ENCODE results near the gene TGFBR1.

The TGFBR1 gene

DNA sequence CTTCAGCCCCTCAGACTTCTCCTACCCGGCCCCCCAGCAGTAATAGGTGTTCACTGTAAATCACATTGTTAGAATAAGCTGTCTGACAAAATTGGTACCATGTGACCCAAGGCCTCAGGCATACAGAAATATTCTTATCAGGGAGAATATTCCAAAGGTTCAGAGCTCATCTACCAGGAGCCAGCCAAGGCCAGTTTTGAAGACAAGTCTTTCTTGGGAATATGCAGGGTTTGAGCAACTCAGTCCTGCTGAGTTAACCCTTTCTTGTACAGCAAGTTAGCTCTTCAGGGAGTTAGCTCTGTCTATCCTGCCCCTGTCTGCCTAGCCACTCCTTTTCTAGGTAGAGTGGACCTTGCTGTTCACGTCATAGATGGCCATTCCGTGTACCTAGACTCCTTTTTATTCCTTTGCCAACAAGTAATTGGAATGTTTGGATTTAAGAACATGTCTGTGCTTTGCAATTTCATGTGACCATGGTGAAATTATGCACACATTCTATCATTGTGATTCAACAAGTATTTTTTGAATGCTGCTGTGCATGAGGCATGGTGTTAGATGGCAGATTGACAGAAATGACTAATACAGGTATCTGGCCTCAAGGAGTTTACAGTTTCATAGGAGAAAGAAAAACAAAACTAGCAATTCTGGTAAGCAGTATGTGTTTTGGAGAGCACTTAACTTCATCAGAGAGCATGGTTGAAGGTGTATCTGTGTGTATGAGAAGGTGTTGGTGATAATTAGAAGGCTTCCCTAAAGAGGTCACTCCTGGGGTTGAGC is 22.6 kb downstream of the TGFBR1 start:
- no peak for TF ChIP-seq CTCF (IDR thresholded peaks at IDR 0.05; ENCODE audit: low read depth, low read length)
- DNase-seq (ENCODE audit: extremely low read depth, low read depth) = peak; percentile 38

DNA sequence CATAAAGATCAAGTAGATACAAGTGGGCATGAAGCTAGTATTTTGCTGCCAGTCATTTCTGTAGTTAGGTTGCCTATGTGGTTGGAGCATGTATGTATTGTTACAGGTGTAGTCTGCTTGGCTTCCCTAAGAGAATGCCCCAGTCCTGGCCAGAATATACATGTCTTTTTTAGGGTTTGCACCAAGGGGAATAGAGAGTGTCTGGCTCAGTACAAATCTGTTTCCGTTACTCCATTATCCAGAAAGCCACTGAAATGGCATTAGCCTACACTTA is 23.2 kb downstream of the TGFBR1 start:
- no peak for DNase-seq (ENCODE audit: extremely low read depth, low read depth)
- TF ChIP-seq CTCF (IDR thresholded peaks at IDR 0.05; ENCODE audit: low read depth, low read length) = no peak

DNA sequence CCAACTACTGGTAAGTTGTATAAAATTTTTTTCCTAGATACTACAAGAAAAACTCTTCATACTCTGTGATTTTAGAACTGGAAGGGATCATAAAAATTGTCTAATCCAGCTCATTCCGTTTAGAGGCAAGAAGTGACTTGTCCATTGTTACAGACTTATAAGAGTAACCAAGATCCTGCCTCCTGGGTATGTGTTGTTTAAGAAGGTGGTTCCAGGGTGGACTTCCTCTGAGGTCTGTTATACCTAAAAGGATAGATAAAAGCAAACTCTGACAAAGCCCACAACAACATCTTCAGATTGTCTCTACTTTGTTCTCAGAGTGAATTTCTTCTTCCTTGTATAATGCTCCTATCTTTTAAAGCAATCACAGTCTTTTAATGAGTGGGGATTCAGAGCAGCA is 24.2 kb downstream of the TGFBR1 start:
- no peak for DNase-seq (ENCODE audit: extremely low read depth, low read depth)
- TF ChIP-seq CTCF (IDR thresholded peaks at IDR 0.05; ENCODE audit: low read depth, low read length) = no peak

- no peak for DNase-seq (ENCODE audit: extremely low read depth, low read depth)
These were observed 25.2 kb downstream of the TGFBR1 start for GRCh38 chr9:99130069-99130468.

GRCh38 chr9:99133145-99133544 is 28.2 kb downstream of the TGFBR1 start:
- no peak for TF ChIP-seq CTCF (IDR thresholded peaks at IDR 0.05; ENCODE audit: low read depth, low read length)
- no peak for DNase-seq (ENCODE audit: extremely low read depth, low read depth)

More at GRCh38 chr9:99130069-99130468, 25.2 kb downstream of the TGFBR1 start:
- no peak for TF ChIP-seq CTCF (IDR thresholded peaks at IDR 0.05; ENCODE audit: low read depth, low read length)

GRCh38 chr9:99134893-99135341 is 30.0 kb downstream of the TGFBR1 start:
- TF ChIP-seq CTCF (IDR thresholded peaks at IDR 0.05; ENCODE audit: low read depth, low read length) = peak; percentile 6

DNA sequence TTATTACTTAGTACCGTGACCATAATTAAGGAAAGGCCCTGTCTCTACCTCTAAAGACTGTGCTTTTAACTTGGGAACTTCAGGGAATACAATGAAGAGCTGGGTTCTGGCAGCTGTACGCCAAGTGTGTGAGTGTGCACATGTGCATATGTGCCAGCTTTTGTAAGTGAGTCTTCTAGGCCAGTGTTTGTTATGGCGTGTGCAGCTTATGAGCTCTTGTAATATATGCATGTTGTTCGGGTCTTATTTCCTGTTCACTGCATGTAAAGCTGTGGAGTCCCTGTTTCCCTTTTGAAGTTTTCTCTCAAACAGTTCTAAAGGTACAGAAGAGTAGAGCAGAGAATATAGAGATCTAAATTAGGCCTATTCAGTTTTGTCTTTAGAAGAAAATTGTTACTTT is 30.5 kb downstream of the TGFBR1 start:
- DNase-seq (ENCODE audit: extremely low read depth, low read depth) = no peak
- no peak for TF ChIP-seq CTCF (IDR thresholded peaks at IDR 0.05; ENCODE audit: low read depth, low read length)

More at GRCh38 chr9:99134893-99135341, 30.0 kb downstream of the TGFBR1 start:
- DNase-seq (ENCODE audit: extremely low read depth, low read depth) = peak; percentile 74
